ENCODE results near the gene RHOD.

- TF ChIP-seq CTCF (IDR thresholded peaks at IDR 0.05; ENCODE audit: insufficient read depth, low read length, poor library complexity, severe bottlenecking) (no peak), EZH2phosphoT487 (conservative IDR thresholded peaks at IDR 0.05; ENCODE audit: low read length) (no peak)
Measured at GRCh38 chr11:67015048-67015447, 41.6 kb upstream of the RHOD start.

Data from SU-DHL-6 (cell line).